GM19240 (cell line): ENCODE data around the gene SLC22A23.

Experiments
- DNase-seq: peaks from one replicate; pipeline ENCODE4 v3.0.0; 2011; ENCODE audit warnings: low spot score; ENCODE audit not compliant: insufficient read length

SLC22A23 gene

DNA sequence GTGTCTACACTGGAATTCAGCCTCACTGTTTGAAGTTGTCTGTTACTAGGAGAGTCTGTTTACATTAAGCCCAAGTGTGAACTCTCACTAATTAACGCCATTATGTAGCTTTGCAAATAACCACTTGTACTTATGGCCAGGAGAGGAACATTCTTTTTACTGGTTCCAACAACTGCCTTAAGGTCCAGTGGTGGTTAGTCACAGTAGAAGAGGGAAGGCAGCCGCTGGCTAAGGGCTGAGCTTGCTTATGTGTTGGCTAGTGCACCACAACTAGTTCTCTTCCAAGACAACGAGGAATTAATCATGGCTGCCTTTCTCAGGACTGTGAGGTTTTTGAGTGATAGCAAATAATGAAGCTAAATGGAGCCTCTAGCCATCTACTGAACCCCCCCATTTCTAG is 14.9 kb upstream of the SLC22A23 start:
- DNase-seq = no peak

DNA sequence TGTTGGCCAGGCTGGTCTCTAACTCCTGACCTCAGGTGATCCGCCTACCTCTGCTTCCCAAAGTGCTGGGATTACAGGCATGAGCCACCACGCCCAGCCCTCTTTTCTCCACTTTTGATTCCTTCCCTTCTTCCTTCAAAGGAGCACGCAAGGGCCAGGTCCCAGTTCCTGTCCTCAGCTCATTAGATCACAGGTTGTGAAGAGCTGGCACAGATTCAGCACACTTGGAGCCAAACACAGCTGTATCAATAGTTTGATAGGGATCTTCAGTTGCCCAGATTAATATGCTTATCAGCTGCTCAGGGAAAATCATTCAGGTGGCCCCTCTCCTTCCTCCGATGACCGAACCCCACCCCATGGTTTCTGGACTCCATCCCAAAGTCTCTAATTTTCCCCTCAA is 14.4 kb upstream of the SLC22A23 start:
- no peak for DNase-seq

- no peak for DNase-seq
These were observed 11.7 kb upstream of the SLC22A23 start for GRCh38 chr6:3468585-3468984.

DNA sequence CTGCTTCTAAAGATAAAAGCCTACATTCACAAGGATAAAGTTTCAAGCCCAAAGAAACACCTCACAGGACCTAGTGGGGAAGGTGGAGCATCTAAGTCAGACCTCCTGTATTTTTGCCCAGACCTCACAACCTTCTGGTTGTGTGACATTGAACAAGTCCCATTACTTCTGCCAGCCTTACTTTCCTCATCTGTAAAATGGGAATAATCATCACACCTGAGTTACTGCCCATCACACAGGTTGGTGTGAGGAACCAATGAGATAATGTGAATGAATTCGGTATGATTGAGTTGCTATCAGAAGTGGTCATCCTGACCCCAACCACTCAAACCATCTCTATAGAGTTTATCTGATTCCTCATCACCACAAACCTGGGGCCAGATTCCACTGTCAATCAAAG is 11.1 kb upstream of the SLC22A23 start:
- DNase-seq = no peak

DNA sequence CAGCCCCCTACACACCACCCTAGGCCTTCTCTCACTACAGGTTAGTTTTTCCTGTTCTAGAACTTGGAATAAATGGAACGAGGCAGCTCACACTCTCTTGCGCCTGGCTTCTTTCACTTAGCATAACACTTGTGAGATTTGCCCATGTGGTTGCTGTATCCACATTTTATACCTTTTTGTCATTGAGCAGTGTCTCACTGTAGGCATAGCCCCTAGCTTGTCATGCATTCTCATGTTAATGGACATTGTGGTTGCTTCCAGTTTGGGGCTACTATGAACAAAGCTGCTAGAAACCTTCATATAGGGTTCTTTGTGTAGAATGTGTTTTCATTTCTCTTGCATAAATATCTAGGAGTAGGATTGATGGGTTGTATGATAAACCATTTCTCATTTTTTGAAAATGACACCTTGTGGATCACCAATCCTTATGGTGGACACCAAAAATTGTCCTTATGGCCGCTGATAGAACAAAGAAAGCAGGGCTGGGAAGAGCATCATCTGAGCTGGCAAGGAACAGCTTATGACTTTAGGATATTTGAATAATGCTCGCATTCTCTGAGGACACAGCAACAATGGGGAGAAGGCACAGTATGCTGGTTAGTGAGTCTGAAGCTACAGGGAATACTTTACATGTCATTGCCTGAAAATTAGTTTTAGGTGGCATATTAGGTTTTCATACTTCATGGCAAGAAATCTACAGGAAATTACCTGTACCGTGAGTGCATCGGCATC is 9.8 kb upstream of the SLC22A23 start:
- no peak for DNase-seq

DNA sequence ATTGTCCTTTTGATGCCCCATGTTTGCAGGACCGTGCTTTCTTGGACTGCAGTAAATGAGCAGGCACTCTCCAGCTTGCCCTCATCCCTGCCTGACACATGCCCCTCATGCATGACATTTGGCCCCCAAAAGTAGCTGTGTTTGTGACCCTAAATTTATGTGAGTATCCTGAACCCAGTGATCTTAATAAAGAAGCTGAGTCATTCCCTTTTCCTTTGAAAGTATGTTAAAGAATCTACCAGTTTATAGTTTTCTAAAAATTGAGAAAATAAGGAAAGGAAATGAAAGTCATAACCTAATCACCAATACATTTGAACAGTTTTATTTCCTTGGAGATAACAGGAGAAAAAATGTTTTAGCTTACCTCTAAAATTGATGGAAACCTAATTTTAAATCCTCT is 3.4 kb upstream of the SLC22A23 start:
- no peak for DNase-seq

- DNase-seq = no peak
These were observed 2.0 kb upstream of the SLC22A23 start for GRCh38 chr6:3458706-3459421.

DNA sequence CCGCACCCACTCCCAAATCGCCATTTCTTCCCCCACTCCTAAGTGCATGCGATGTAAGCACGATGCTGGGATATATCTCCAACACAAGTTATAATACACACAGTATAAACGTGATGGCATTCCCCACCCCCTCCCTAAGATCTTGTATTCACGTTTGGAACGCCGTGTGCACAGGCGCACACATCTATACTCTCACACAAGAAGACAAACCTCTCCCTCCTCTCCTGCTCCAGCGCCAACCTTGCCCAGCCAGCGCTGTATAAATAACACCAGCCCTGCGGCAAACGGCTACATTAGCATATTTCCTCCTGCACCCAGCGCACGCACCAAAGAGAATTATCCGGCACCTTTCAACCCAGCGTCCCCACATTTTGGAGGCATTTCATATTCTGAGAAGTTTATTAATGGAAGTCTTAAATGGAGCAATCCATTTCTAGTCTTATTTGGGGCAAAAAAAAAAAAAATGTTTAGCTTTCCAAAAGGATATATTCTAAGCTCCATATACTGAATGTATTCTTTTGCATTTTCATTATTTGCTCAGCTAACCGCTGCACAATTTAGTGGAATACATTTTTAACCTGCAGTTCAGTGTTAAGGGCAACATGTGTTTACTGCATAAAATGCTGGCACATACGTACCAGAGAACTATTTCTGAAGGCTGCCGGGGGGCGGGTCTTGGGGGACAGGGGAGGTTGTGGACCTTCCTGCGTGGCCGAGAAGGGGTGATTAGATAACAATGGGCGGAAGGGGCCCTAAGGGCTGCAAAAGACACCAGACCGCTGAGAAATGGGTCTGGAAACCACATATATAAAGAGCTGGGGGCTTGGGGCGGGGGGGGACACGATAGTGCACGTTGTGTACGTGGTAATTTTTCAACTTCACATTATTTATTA is 1.1 kb upstream of the SLC22A23 start:
- DNase-seq = no peak

DNA sequence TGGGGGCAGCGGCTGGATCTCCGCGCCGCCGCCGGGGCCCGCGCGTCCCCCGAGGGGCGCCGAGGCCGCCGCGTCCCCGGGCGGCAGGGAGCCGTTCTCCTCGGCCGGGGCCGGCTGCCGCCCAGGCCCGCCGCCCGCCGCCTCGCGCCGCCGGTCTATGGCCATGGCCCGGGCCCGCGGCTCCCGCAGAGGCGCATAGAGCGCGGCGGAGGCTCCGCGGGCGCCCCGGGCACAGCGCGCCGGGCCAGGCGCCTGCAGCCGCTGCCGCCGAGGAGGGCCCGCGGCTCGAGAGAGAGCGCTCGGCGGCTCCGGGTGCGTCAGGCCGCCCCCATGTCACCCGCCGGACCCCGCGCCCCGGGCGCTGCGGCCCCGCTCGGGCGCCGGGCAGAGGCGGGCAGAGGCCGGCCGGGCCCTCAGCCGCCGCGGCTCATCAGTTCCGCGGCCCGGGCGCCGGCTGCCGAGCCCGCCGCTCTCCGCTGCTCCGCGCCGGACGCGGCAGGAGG is 404 bp downstream of the SLC22A23 start:
- DNase-seq = peak; percentile 22

DNA sequence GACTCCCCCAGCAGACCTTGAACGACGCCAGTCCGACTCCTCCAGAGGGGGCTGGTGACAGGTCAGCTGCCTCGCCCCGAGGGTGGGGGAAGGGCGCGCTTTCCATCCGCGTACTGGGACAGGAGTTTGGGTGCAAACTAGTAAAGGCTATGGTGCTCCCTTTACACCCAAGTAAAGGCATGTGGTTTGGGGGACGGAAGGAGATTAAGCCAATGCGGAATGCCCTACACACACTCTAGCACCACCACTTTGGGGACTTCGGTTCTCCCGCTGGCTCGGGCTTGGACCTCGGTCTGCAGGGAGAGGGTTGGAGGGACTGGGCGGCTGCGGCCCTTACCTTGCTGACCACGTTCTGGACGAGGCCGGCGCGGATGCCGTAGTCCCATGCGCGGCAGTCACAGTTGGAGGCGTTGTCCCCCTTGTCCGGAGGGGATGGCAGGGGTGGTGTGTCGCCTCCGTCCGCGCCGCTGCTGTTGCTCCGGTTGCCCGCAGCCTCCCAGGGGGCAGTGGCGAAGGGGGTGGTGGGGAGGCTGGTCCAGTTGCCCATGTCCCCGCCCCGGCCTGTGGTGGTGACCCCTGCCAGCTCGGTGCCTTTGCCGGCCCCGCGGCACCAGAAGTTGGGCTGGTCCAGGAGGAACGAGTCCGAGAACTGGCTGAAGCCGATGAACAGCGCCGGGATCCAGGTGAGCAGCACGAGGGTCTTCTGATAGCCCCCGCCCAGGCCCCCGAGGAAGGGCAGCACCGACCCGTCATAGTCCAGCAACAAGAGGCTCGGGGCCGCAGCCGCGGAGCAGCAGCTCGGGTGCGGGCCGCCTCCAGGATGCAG is 1.1 kb downstream of the SLC22A23 start:
- DNase-seq = no peak

DNA sequence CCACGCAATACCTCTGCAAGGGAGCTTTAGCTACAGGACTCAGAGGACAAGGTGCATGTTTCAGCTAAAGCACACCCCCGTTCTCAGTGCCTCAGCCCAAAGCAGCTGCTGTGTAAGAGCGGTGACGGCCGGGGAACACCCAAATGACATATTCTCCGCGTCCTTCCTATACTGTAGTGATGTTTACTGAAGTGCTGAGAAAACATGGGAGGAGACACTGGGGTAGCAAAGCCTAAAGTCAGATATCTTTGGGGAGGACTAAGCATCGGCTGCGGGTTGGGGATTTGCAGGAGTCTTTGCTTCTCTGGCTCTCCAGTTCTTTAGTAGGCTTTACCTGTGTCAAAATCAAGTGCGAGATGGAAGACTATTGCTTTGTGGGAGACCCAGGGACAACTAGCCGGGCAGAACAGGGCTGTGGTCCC is 1.7 kb downstream of the SLC22A23 start:
- no peak for DNase-seq

GRCh38 chr6:3454273-3455010 is 2.4 kb downstream of the SLC22A23 start:
- no peak for DNase-seq

DNA sequence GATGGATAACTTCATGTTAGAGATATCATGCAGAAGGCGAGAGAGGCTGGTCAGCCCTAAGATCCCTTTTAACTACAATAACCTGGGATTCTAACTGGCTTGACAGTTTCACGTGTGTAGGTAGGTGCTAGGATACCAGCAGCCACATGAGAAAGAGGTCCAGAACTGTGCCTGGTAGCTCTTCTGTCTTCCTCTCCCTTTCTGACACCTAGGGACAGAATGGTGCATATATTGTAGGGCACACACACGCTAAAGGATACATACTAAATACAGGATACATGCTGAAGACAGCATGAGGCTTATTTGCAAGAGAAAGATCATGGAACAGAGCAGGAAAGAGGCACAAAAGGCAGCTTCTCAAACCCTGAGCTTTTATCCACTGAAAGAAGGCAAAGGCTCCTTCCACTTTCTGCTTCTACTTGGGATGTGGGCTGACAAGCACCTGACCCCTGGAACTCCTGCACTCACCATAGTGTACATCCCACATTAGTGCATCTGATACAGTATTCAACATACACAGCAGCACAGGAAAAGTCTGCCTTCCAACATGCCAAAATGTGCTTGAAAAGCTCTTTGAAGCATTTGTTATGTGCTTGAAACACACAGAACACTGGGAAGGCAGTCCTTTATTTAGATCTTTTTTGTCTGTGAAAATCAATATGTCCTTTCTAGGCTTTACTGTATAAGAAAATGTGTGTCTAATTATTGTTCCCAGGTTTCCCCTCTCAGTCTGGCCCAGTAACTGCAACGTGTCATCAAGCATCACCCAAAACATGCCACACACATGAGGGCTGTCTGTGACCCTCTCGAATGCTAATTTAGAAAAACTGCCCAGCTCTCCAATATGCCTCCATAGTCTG is 3.2 kb downstream of the SLC22A23 start:
- no peak for DNase-seq

- no peak for DNase-seq
These were observed 5.4 kb downstream of the SLC22A23 start for GRCh38 chr6:3451498-3451897.

- no peak for DNase-seq
These were observed 6.0 kb downstream of the SLC22A23 start for GRCh38 chr6:3450888-3451287.

DNA sequence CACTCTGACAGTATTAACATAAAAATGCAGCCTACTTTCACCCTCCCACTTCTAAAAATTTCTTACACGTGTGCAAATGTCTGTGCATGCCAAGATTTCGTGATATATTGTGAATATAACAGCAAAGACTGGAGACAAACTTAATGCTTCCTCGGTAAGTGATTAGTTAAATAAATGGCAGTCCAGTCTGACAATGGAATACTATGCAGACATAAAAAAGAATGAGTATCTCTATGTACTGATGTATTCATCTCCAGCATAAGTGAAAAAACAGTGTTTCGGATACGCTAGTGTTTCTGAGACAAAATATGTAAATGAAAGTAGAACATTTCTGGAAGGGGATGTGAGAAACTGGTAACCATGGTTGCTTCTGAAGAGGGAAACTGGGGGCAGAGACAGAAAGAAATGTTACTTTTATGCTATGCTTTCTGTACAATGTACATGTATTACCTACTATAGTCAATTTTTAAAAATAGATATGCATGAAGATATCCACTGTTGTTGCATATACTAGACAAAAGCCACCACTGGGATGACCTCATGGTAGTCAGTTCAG is 7.0 kb downstream of the SLC22A23 start:
- no peak for DNase-seq

DNA sequence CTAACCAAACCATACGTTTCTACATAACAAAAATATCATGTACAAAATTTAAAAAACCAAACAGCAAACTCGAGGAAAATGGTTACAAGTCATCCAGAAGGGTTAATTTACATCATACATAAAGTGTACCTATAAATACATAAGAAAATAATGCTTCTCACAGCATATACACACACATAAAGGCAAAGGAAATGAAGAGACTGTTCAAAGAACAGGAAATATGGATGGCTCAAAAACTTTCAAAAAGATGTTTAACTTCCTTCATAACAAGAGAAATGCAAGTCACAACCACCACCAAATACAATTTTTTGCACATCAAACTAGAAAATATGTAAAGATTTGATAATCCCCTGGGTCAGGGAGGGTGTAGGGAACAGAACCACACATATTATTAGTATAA is 7.5 kb downstream of the SLC22A23 start:
- DNase-seq = no peak

GRCh38 chr6:3447005-3447404 is 9.8 kb downstream of the SLC22A23 start:
- no peak for DNase-seq

DNA sequence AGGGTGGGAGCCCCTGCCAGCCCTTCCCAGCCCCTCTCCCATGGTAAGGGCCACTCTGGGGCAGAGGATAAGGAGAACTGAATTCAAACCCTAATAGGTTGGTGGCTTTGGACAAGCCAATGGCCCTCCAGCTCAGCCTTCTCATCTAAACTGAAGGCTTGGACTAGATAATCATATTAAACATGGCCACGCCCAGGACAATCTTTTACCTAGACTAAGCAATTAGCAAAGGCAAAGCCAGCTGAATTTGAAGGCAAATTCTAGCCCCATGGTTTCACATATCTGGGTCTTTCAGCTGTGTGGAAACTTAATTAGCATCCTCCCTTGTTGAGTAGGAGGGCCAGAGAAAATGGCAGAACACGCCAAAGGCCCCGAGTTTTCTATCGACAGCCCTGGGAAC is 10.7 kb downstream of the SLC22A23 start:
- DNase-seq = no peak
